ENCODE measurements around the gene ACVRL1.

GRCh38 chr12:51898937-51899336 is 8.4 kb upstream of the ACVRL1 start:
- TF ChIP-seq POLR2AphosphoS5 (IDR thresholded peaks at IDR 0.05; ENCODE audit: low read depth, low read length) (no peak), CTCF (IDR thresholded peaks at IDR 0.05) (no peak)

Measured in Panc1 (cell line).